IMR-90 (cell line): ENCODE measurements around the gene CACNA1I. TPM values are rescaled to one million over a fixed set of nuclear protein-coding genes. Genes with fewer than 3 reads are reported as not detected.

Experiments
- ATAC-seq: fragments of 200-7000 bp; cut with Tn5 transposase; 2 replicates; pipeline ENCODE4 v1.9.1; 2020; ENCODE audit warnings: low read depth, mild to moderate bottlenecking, moderate library complexity
- BruUV-seq: library from RNA; stranded (reverse); fragments of 400-500 nt; replicated peaks from 2 replicates; lab custom pipeline; 2021; lab: Mats Ljungman, UMichigan
- CTCF ChIA-PET: fragments of 300-600 bp; formaldehyde crosslinking; extraction: SDS; loops from one replicate; lab custom pipeline; 2021; ENCODE audit warnings: antibody characterized with exemption; lab: Yijun Ruan, JAX
- POLR2A ChIA-PET: fragments of 300-600 bp; sonication (Branson Sonifier 250); formaldehyde crosslinking; loops from one replicate; lab custom pipeline; 2022; ENCODE audit warnings: antibody characterized with exemption; ENCODE audit not compliant: unreplicated experiment; lab: Charles Lee
- DNase-seq: peaks from one replicate; pipeline ENCODE4 v3.0.0; 2013
- H2AFZ ChIP-seq: replicated peaks from 2 replicates; pipeline ENCODE3; 2013; ENCODE audit warnings: low read length, mild to moderate bottlenecking; ENCODE audit not compliant: poor library complexity
- H2AK5ac ChIP-seq: 2 replicates; pipeline ENCODE4 v1.6.1; 2013; ENCODE audit warnings: low read depth, low read length, inconsistent platforms
- H2AK9ac ChIP-seq: replicated peaks from 2 replicates; pipeline ENCODE3; 2013; ENCODE audit warnings: mild to moderate bottlenecking, low read depth, low read length, moderate library complexity; ENCODE audit not compliant: poor library complexity
- H2BK120ac ChIP-seq: 2 replicates; pipeline ENCODE4 v1.6.1; 2013; ENCODE audit warnings: low read depth, low read length, inconsistent platforms
- H2BK15ac ChIP-seq: 3 replicates; pipeline ENCODE4 v1.6.1; 2013; ENCODE audit warnings: low read depth, low read length, inconsistent platforms
- H2BK20ac ChIP-seq: 2 replicates; pipeline ENCODE4 v1.6.1; 2013; ENCODE audit warnings: low read depth, mild to moderate bottlenecking, inconsistent platforms, low read length, moderate library complexity
- H2BK5ac ChIP-seq: 2 replicates; pipeline ENCODE4 v1.6.1; 2013; ENCODE audit warnings: mild to moderate bottlenecking, low read depth, low read length, inconsistent platforms; ENCODE audit not compliant: poor library complexity, severe bottlenecking
- H3K14ac ChIP-seq: replicated peaks from 2 replicates; pipeline ENCODE4 v1.6.1; 2013; ENCODE audit warnings: low read depth, low read length, inconsistent platforms
- H3K18ac ChIP-seq: 2 replicates; pipeline ENCODE4 v1.6.1; 2013; ENCODE audit warnings: low read depth, low read length, control low read depth
- H3K23ac ChIP-seq: 2 replicates; pipeline ENCODE4 v1.6.1; 2013; ENCODE audit warnings: low read depth, low read length, inconsistent platforms
- H3K27ac ChIP-seq: 2 replicates; pipeline ENCODE4 v1.5.1; 2013; ENCODE audit warnings: mild to moderate bottlenecking, control low read depth, low read length; ENCODE audit not compliant: insufficient read depth
- H3K27me3 ChIP-seq: 2 replicates; pipeline ENCODE4 v1.6.1; 2013; ENCODE audit warnings: low read length; ENCODE audit not compliant: control insufficient read depth, insufficient read depth
- H3K36me3 ChIP-seq: 2 replicates; pipeline ENCODE4 v1.6.1; 2013; ENCODE audit warnings: low read length, mixed read lengths; ENCODE audit not compliant: control insufficient read depth, insufficient read depth
- H3K4ac ChIP-seq: 2 replicates; pipeline ENCODE4 v1.6.1; 2013; ENCODE audit warnings: low read depth, low read length, inconsistent platforms
- H3K4me1 ChIP-seq: 2 replicates; pipeline ENCODE4 v1.6.1; 2013; ENCODE audit warnings: low read length, mixed read lengths; ENCODE audit not compliant: control insufficient read depth, insufficient read depth
- H3K4me2 ChIP-seq: 2 replicates; pipeline ENCODE4 v1.6.1; 2013; ENCODE audit warnings: low read depth, mild to moderate bottlenecking, control low read depth, low read length, moderate library complexity
- H3K4me3 ChIP-seq: 2 replicates; pipeline ENCODE4 v1.5.1; 2013; ENCODE audit warnings: low read depth, mild to moderate bottlenecking, control low read depth, low read length, moderate library complexity; ENCODE audit not compliant: insufficient read depth
- H3K56ac ChIP-seq: 2 replicates; pipeline ENCODE4 v1.6.1; 2013; ENCODE audit warnings: low read length, inconsistent platforms; ENCODE audit not compliant: insufficient read depth; ENCODE audit errors: extremely low read depth
- H3K79me1 ChIP-seq, 2 experiments: 2 replicates each; pipeline ENCODE4 v1.6.1; 2013; ENCODE audit warnings: low read length in 2 of 2, inconsistent platforms in 1 of 2, low read depth in 1 of 2
- H3K9ac ChIP-seq: 2 replicates; pipeline ENCODE4 v1.6.1; 2013; ENCODE audit warnings: low read depth, low read length, control low read depth
- H3K9me1 ChIP-seq: 2 replicates; pipeline ENCODE4 v1.6.1; 2013; ENCODE audit warnings: low read length, inconsistent platforms; ENCODE audit not compliant: insufficient read depth
- H3K9me3 ChIP-seq: 2 replicates; pipeline ENCODE4 v1.6.1; 2013; ENCODE audit warnings: low read length; ENCODE audit not compliant: control insufficient read depth, insufficient read depth
- H4K20me1 ChIP-seq: 2 replicates; pipeline ENCODE4 v1.6.1; 2013; ENCODE audit warnings: low read length, inconsistent platforms; ENCODE audit not compliant: insufficient read depth
- H4K5ac ChIP-seq: 2 replicates; pipeline ENCODE4 v1.6.1; 2013; ENCODE audit warnings: mild to moderate bottlenecking, low read depth, low read length, control low read depth
- H4K8ac ChIP-seq, 2 experiments: 2 replicates each; pipeline ENCODE4 v1.6.1; 2013; ENCODE audit warnings: low read depth in 2 of 2, low read length in 2 of 2, control low read depth in 1 of 2, inconsistent platforms in 1 of 2
- H4K91ac ChIP-seq: 2 replicates; pipeline ENCODE4 v1.6.1; 2013; ENCODE audit warnings: low read depth, low read length, inconsistent platforms; ENCODE audit not compliant: insufficient read depth
- CEBPB ChIP-seq: IDR thresholded peaks from 2 replicates; pipeline ENCODE4 v1.6.1; 2012; ENCODE audit warnings: low read depth, low read length, improper control_type of control experiment
- FOS ChIP-seq: fragments of 150-350 bp; IDR thresholded peaks from 2 replicates; pipeline ENCODE4 v1.6.1; 2016; ENCODE audit warnings: low read depth, low read length
- WGBS, 2 experiments: methylation state at CpG; one replicate each; pipeline versions ENCODE4 v1.1.5 to v1.1.7; 2013; ENCODE audit warnings: missing lambda C conversion rate in 2 of 2; ENCODE audit not compliant: insufficient read length in 1 of 2; ENCODE audit errors: extremely low coverage in 2 of 2; 5-methylcytosine and 5-hydroxymethylcytosine counted together
- dilution Hi-C: fragments of 300-500 bp; cut with HindIII; formaldehyde crosslinking; loops from one replicate; pipeline ENCODE4 v1.14.3; 2018; ENCODE audit warnings: low sequenced_read_pairs; ENCODE audit not compliant: unreplicated experiment
- in situ Hi-C: fragments of 300-500 bp; cut with MboI; formaldehyde crosslinking; loops from 3 replicates; pipeline ENCODE4 v1.14.3; 2019; ENCODE audit warnings: low sequenced_read_pairs, inconsistent platforms, mixed read lengths
- intact Hi-C: fragments of 100-400 bp; cut with micrococcal nuclease; formaldehyde crosslinking; loops from 2 replicates; pipeline ENCODE4 v1.10.0; 2022
- polyA plus RNA-seq, 3 experiments: library from polyadenylated mRNA; depleted of rRNA; stranded (reverse); fragments of >200 nt; gene quantifications; 2 replicates each; pipeline ENCODE4 v1.2.3, GENCODE V29; 2012; ENCODE audit warnings: low replicate concordance in 1 of 3
- total RNA-seq: library from RNA; depleted of rRNA; stranded (reverse); fragments of >200 nt; gene quantifications from 2 replicates; pipeline ENCODE4 v1.2.3, GENCODE V29; 2012; rRNA removed

The CACNA1I gene
- total and polyA plus RNA-seq, 2 of the 4 experiments (the other 2 are of a cell fraction): under 0.01 to 0.02 TPM

GRCh38 chr22:39738746-39739145, 168.2 kb downstream of the CACNA1I start:
- Histone ChIP-seq H3K4ac (no peak overlapping the region), H3K79me1 (no peaks in the 10 kb centered on the region), H3K27me3 (peaks cover 18% of the 10 kb centered on the region), H4K91ac (no peak overlapping the region; the same call in 1 of the 2 replicates), H3K27ac (no peak overlapping the region; the same call in 1 of the 2 replicates), H3K9ac (no peak overlapping the region), H4K20me1 (no peaks in the 10 kb centered on the region), H3K36me3 (no peaks in the 10 kb centered on the region), H4K8ac (no peak overlapping the region), H2BK120ac (no peak overlapping the region), H2BK5ac (no peak overlapping the region), H4K5ac (no peak overlapping the region), H2BK20ac (no peak overlapping the region; the same call in 1 of the 2 replicates), H3K9me1 (peaks cover 3% of the 10 kb centered on the region; the same call in 1 of the 2 replicates), H2AFZ (no peak overlapping the region), H3K56ac (no peak overlapping the region), H3K23ac (no peak overlapping the region), H3K4me1 (no peaks in the 10 kb centered on the region; the same call in 1 of the 2 replicates), H2BK15ac (no peak overlapping the region; the same call in 2 of the 3 replicates), H2AK9ac (no peak overlapping the region), H3K4me2 (no peak overlapping the region), H3K18ac (no peak overlapping the region; the same call in 1 of the 2 replicates), H3K9me3 (0 out of 2 replicates have a peak, but pooled peaks cover 2% of the 10 kb centered on the region), H3K4me3 (no peak overlapping the region), H3K14ac (no peak overlapping the region), H2AK5ac (no peak overlapping the region)
- TF ChIP-seq FOS (no peak), CEBPB (peak; percentile 46; the same call in 1 of the 2 replicates)
- ATAC-seq (peak; percentile 99), DNase-seq (peak; percentile 85)
- no TSS peak for BruUV-seq
- CTCF ChIA-PET: interaction anchor here (0.6 kb wide), 1 partner anchor 489 kb away, joined by 3 read pairs; no protein-coding TSS in a partner anchor
- POLR2A ChIA-PET: no interaction called here
- in situ Hi-C loops (no loop called here), intact Hi-C loops (no loop called here), dilution Hi-C loops (no loop called here)
- WGBS, 2 experiments: no CpG with 5 or more reads among the region's 1 CpG

Other genes starting within 250 kb of the CACNA1I start
- gene SYNGR1, start 220.8 kb upstream of the CACNA1I start, total RNA-seq: 6.3 and 19.7 TPM in 2 replicates
- 81.5 and 82.8 TPM in 2 replicates for gene SYNGR1, start 220.8 kb upstream of the CACNA1I start, polyA plus RNA-seq (2012; rRNA removed)
- 7.2 and 9.9 TPM in 2 replicates for gene TAB1, start 171.0 kb upstream of the CACNA1I start, total RNA-seq
- 18.8 and 26.0 TPM in 2 replicates for gene TAB1, start 171.0 kb upstream of the CACNA1I start, polyA plus RNA-seq (2012; rRNA removed)
- gene MGAT3, start 113.7 kb upstream of the CACNA1I start, total RNA-seq: 0.28 and 0.36 TPM in 2 replicates
- gene MGAT3, start 113.7 kb upstream of the CACNA1I start, polyA plus RNA-seq (2012; rRNA removed): 1.1 TPM in 2 replicates
- gene MIEF1, start 68.5 kb upstream of the CACNA1I start, total RNA-seq: 9.7 and 12.2 TPM in 2 replicates
- gene MIEF1, start 68.5 kb upstream of the CACNA1I start, polyA plus RNA-seq (2012; rRNA removed): 15.0 and 16.9 TPM in 2 replicates
- 136 and 148 TPM in 2 replicates for gene ATF4, start 50.2 kb upstream of the CACNA1I start, total RNA-seq
- gene ATF4, start 50.2 kb upstream of the CACNA1I start, polyA plus RNA-seq (2012; rRNA removed): 662 and 949 TPM in 2 replicates
- gene RPS19BP1, start 38.0 kb upstream of the CACNA1I start, total RNA-seq: 33.0 and 33.6 TPM in 2 replicates
- 95.4 and 117 TPM in 2 replicates for gene RPS19BP1, start 38.0 kb upstream of the CACNA1I start, polyA plus RNA-seq (2012; rRNA removed)